Fibroblast of pulmonary artery (primary cell): ENCODE data around the gene SMYD3.

ENCODE experiments used
- DNase-seq: peaks from one replicate; pipeline ENCODE4 v3.0.0-alpha.2; 2010; ENCODE audit warnings: low read depth
- H3K4me3 ChIP-seq: replicated peaks from 2 replicates; pipeline ENCODE4 v1.5.1; 2011; ENCODE audit warnings: low read depth, mild to moderate bottlenecking, control low read depth, low read length, moderate library complexity
- CTCF ChIP-seq: IDR thresholded peaks from 2 replicates; pipeline ENCODE4 v1.5.1; 2011; ENCODE audit warnings: mild to moderate bottlenecking, control low read depth, low read length, inconsistent platforms; ENCODE audit errors: missing control alignments

SMYD3 gene

GRCh38 chr1:246147524-246148461 lies 359.3 kb downstream of the SMYD3 start:
- no peak for TF ChIP-seq CTCF
- no peak overlapping the region for H3K4me3 ChIP-seq

GRCh38 chr1:246146804-246147523 lies 360.1 kb downstream of the SMYD3 start:
- TF ChIP-seq CTCF, result no peak

More at GRCh38 chr1:246147524-246148461, 359.3 kb downstream of the SMYD3 start:
- no peak for DNase-seq

GRCh38 chr1:246145900-246146299 lies 361.2 kb downstream of the SMYD3 start:
- no peak for DNase-seq
- no peak overlapping the region for H3K4me3 ChIP-seq
- no peak for TF ChIP-seq CTCF

More at GRCh38 chr1:246146804-246147523, 360.1 kb downstream of the SMYD3 start:
- H3K4me3 ChIP-seq, result no peak overlapping the region
- no peak for DNase-seq

- no peak for TF ChIP-seq CTCF
- no peak overlapping the region for H3K4me3 ChIP-seq
- no peak for DNase-seq
Measured at GRCh38 chr1:246144931-246145330, 362.1 kb downstream of the SMYD3 start.

GRCh38 chr1:246142320-246142893 lies 364.7 kb downstream of the SMYD3 start:
- H3K4me3 ChIP-seq, result peak overlapping the region; percentile 13
- TF ChIP-seq CTCF, result no peak
- peak; percentile 95 for DNase-seq

GRCh38 chr1:246141306-246141705 lies 365.8 kb downstream of the SMYD3 start:
- no peak overlapping the region for H3K4me3 ChIP-seq
- DNase-seq, result no peak
- no peak for TF ChIP-seq CTCF
